Transverse colon (tissue), 4 donors: Measurements from ENCODE around the gene RPRD1B. TPM values are rescaled to one million over a fixed set of nuclear protein-coding genes. Genes with fewer than 3 reads are reported as not detected.

Experiments
- DNase-seq: peaks from one replicate; pipeline ENCODE4 v3.0.0-alpha.2; 2019
- H3K27ac ChIP-seq, 4 donors: fragments of 200-600 bp; sonication (generic); 2 replicates each; pipeline ENCODE4 v1.5.1; 2016 to 2018; ENCODE audit warnings: inconsistent platforms in 4 of 4
- H3K27me3 ChIP-seq: fragments of 200-600 bp; sonication (generic); 2 replicates; pipeline ENCODE4 v1.5.1; 2017; ENCODE audit warnings: inconsistent platforms
- H3K36me3 ChIP-seq, 4 donors: fragments of 200-600 bp; sonication (generic); 2 replicates each; pipeline ENCODE4 v1.5.1; 2017 to 2019; ENCODE audit warnings: inconsistent platforms in 4 of 4
- H3K4me1 ChIP-seq, 4 donors: fragments of 200-600 bp; sonication (generic); 2 replicates each; pipeline ENCODE4 v1.5.1; 2017 to 2020; ENCODE audit warnings: inconsistent platforms in 4 of 4
- H3K4me3 ChIP-seq, 4 donors: fragments of 200-600 bp; sonication (generic); 1 replicate in 1 of 4; 2 replicates in 3 of 4; pipeline versions ENCODE4 v1.5.1 to v1.6.1; 2017 to 2019; ENCODE audit warnings: inconsistent platforms in 4 of 4
- H3K9me3 ChIP-seq, 2 donors: fragments of 200-600 bp; sonication (generic); 2 replicates each; pipeline ENCODE4 v1.5.1; 2017 to 2019; ENCODE audit warnings: inconsistent platforms in 2 of 2
- EP300 ChIP-seq: sonication (generic); formaldehyde crosslinking; IDR thresholded peaks from one replicate; pipeline ENCODE4 v1.6.1; 2017; ENCODE audit warnings: antibody characterized with exemption, low read depth
- POLR2A ChIP-seq: fragments of 450-650 bp; IDR thresholded peaks from one replicate; pipeline ENCODE4 v1.6.1; 2016; ENCODE audit warnings: antibody characterized with exemption, mild to moderate bottlenecking, moderate library complexity
- POLR2AphosphoS5 ChIP-seq, 3 donors: sonication (generic); formaldehyde crosslinking; IDR thresholded peaks; one replicate each; pipeline ENCODE4 v1.6.1; 2016; ENCODE audit warnings: antibody characterized with exemption in 3 of 3
- WGBS, 2 donors: methylation state at CpG; one replicate each; pipeline ENCODE4 v1.1.5; 2018; ENCODE audit warnings: low coverage in 1 of 2; 5-methylcytosine and 5-hydroxymethylcytosine counted together
- in situ Hi-C, 4 donors: fragments of 200-750 bp; cut with MboI; loops; one replicate each; pipeline versions ENCODE4 v1.15.0 to v1.15.1; 2017; ENCODE audit warnings: low sequenced_read_pairs in 3 of 4, low pct_ligation_motif_present in 1 of 4, low pct_unique_long_range_greater_than_20kb in 1 of 4
- intact Hi-C: fragments of 100-400 bp; cut with DNase I; formaldehyde crosslinking; loops from one replicate; pipeline ENCODE4 v1.15.1; 2023; ENCODE audit warnings: low total_unique reads
- total RNA-seq, 4 donors: library from RNA; depleted of rRNA; stranded (reverse); fragments of >200 nt; gene quantifications; one replicate each; pipeline ENCODE4 v1.1.0, GENCODE V29; 2016
- TF ChIP-seq, protein P1 (sequence below), 5 experiments: fragments of 200-600 bp in 3 of 5; fragments of 450-650 bp in 2 of 5; sonication (generic) in 3 of 5; IDR thresholded peaks; 1 replicate in 2 of 5; 2 replicates in 3 of 5; pipeline ENCODE4 v1.5.1; 2016 to 2017; ENCODE audit warnings: antibody characterized with exemption in 5 of 5, inconsistent platforms in 3 of 5, mild to moderate bottlenecking in 2 of 5, moderate library complexity in 1 of 5

RPRD1B gene
- total RNA-seq, 4 donors from 2014 or later, result 16.5 to 35.9 (median 21.0) TPM

DNA sequence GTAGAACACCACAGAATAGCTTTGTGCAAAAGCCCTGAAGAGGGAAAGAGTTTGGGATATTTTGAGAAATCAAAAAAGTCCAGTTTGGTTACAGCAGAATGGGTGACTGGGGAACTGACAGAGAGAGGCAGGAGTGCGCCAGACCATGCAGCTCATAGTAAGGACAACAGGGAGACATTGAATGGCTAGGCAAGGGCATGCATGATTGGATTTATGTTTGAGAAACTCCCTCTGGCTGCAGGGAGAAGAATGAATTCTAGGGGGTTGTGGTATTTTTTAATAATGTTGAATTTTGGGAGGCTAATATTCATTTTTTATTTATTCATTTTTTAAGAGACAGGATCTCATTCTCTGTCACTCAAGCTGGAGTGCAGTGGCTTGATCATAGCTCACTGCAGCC lies 81.7 kb downstream of the RPRD1B start:
- Histone ChIP-seq H3K27me3 (no peaks in the 10 kb centered on the region), H3K27ac (no peak overlapping the region), H3K36me3 (no peaks in the 10 kb centered on the region), H3K4me1 (peaks cover 5 to 12% (median 8%) of the 10 kb centered on the region in 4 donors), H3K9me3 (no peaks in the 10 kb centered on the region), H3K4me3 (no peak overlapping the region)
- in situ Hi-C loops, result no loop called here
- WGBS, 2 donors, result 83 to 92% methylated on average over 1 of the region's 1 CpG
- intact Hi-C loops, result no loop called here
- TF ChIP-seq, protein P1, sequence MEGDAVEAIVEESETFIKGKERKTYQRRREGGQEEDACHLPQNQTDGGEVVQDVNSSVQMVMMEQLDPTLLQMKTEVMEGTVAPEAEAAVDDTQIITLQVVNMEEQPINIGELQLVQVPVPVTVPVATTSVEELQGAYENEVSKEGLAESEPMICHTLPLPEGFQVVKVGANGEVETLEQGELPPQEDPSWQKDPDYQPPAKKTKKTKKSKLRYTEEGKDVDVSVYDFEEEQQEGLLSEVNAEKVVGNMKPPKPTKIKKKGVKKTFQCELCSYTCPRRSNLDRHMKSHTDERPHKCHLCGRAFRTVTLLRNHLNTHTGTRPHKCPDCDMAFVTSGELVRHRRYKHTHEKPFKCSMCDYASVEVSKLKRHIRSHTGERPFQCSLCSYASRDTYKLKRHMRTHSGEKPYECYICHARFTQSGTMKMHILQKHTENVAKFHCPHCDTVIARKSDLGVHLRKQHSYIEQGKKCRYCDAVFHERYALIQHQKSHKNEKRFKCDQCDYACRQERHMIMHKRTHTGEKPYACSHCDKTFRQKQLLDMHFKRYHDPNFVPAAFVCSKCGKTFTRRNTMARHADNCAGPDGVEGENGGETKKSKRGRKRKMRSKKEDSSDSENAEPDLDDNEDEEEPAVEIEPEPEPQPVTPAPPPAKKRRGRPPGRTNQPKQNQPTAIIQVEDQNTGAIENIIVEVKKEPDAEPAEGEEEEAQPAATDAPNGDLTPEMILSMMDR (IDR thresholded peaks at IDR 0.05), result peak in 2 of 5 experiments; percentile 3 to 6
- no peak for TF ChIP-seq POLR2A
- no peak for DNase-seq

DNA sequence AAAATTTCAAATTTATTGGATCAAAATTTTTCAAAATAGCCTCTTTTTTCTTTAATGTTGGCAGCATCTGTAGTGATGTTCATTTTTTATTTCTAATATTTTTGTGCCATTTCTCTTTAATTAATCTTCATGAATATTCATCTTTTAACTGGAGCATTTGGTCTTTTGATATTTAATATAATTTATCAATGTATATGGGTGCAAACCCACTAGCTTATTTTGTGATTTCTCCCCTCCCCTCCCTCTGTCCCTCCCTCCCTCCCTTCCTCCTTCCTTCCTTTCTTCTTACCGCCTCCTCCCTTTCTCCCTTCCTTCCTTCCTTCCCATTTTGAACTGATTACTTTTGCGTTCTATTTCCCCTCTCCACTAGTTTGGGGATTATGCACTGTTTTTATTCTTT lies 82.3 kb downstream of the RPRD1B start:
- no peak overlapping the region for H3K27ac ChIP-seq
- peaks cover 0 to 5% (median 1%) of the 10 kb centered on the region in 4 donors for H3K4me1 ChIP-seq
- no peaks in the 10 kb centered on the region for H3K36me3 ChIP-seq
- no peaks in the 10 kb centered on the region for H3K27me3 ChIP-seq
- in situ Hi-C loops, result no loop called here
- no peak for DNase-seq
- no peak overlapping the region for H3K4me3 ChIP-seq
- H3K9me3 ChIP-seq, result no peaks in the 10 kb centered on the region
- TF ChIP-seq POLR2A, result no peak
- TF ChIP-seq POLR2AphosphoS5 (IDR thresholded peaks at IDR 0.05), result no peak
- TF ChIP-seq EP300, result no peak
- TF ChIP-seq, protein P1 (IDR thresholded peaks at IDR 0.05), result no peak
- intact Hi-C loops, result no loop called here
- 59 to 60% methylated on average over 1 to 2 of the region's 2 CpGs for WGBS, 2 donors

DNA sequence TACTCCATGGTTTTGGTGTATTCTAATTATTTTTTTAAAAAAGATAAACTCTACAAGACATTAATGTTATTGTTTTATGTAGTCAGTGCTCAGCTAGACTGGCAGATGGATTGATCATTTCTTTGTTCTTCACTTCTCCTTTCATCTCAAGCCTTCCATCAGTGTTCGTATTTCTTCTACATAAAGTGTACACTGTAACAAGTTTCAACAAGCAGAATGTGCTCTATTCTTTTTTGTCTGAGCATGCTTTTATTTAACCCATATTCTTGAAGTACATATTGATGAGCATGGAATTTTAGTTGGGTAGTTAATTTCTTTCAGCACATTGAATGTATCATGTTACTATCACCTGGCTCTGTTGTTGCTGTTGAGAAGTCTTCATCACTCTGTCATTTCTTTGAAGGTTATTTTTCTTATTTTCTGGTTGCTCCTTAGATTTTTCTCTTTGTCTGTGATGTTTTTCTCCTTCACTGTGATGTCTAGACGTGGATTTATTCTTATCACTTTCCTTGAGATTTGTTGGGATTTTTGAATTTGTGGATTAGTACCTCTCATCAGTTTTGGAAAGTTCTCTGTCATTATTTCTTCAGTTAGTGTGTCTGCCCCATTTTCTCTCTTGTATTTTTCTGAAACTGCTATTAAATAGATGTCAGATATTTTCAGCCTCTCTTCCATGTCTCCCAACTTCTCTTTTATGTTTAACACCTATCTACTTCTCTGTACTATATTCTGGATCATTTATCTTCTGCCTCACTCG lies 83.0 kb downstream of the RPRD1B start:
- H3K27me3 ChIP-seq, result no peaks in the 10 kb centered on the region
- WGBS, 2 donors, result 57 to 58% methylated on average over 3 of the region's 3 CpGs
- H3K27ac ChIP-seq, result no peak overlapping the region
- intact Hi-C loops, result no loop called here
- in situ Hi-C loops, result no loop called here
- H3K36me3 ChIP-seq, result no peaks in the 10 kb centered on the region
- no peak for DNase-seq
- TF ChIP-seq, protein P1 (IDR thresholded peaks at IDR 0.05), result no peak
- TF ChIP-seq EP300, result no peak
- no peak for TF ChIP-seq POLR2A
- TF ChIP-seq POLR2AphosphoS5 (IDR thresholded peaks at IDR 0.05), result no peak
- no peaks in the 10 kb centered on the region for H3K9me3 ChIP-seq
- H3K4me1 ChIP-seq, result peaks cover 0 to 4% (median 0%) of the 10 kb centered on the region in 4 donors
- H3K4me3 ChIP-seq, result no peak overlapping the region

DNA sequence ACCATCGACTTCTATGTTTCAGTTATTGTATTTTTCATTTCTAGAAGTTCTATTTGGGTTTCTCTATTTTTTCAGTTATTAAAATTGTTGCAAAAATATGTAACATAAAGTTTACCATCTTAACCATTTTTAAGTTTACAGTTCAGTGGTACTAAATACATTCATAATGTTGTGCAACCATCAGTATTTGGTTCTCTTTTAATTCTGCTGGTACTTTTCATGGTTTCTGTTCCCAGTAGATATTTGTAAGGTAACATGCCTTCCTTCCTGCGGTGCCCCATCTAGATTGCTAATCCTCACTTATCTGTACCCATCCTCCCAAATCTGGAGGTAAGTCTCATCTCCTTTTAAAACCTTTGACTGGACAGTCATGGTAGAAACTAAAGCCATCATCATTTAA lies 83.7 kb downstream of the RPRD1B start:
- H3K27me3 ChIP-seq, result no peaks in the 10 kb centered on the region

More for the DNA sequence above, 83.7 kb downstream of the RPRD1B start:
- no peak overlapping the region for H3K4me3 ChIP-seq
- 70 to 91% methylated on average over 2 of the region's 2 CpGs for WGBS, 2 donors
- H3K27ac ChIP-seq, result no peak overlapping the region
- in situ Hi-C loops, result no loop called here
- DNase-seq, result no peak
- intact Hi-C loops, result no loop called here
- TF ChIP-seq POLR2AphosphoS5 (IDR thresholded peaks at IDR 0.05) (no peak), POLR2A (no peak), EP300 (no peak)
- TF ChIP-seq, protein P1 (IDR thresholded peaks at IDR 0.05), result no peak
- H3K4me1 ChIP-seq, result peaks cover 0 to 4% (median 0%) of the 10 kb centered on the region in 4 donors
- H3K9me3 ChIP-seq, result no peaks in the 10 kb centered on the region
- H3K36me3 ChIP-seq, result no peaks in the 10 kb centered on the region
